ENCODE results near the gene STX3. TPM values are rescaled to one million over a fixed set of nuclear protein-coding genes. Genes with fewer than 3 reads are reported as not detected.
"Not testable (repeated sequence)": the region's sequence is repeated elsewhere in the genome, so short reads cannot be mapped to it uniquely, and the experiment has no call there.

The STX3 gene
- total RNA-seq, 4 donors from 2014 or later: 8.9 to 36.6 (median 26.3) TPM

DNA sequence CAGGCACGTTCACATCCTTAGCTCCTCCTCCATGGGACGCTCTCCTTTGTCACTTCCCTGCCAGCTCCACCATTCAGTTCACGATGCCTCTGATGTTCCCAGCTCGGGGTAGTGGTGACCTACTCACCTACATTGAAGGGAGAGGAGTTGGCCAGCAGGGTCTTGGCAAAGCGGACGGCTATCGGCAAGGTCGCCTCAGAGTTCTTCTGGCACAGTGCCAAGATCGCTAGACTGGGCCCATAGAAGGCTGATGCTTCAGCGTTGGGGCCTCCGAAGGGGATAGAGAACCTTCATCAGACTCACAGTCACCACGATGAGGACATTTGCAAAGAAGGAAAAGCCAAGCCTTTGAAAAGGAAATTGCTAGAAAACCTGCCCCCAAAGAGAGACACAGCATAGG is 87.1 kb downstream of the STX3 start:
- intact Hi-C loops (cut with DNase I; ENCODE audit: low total_unique reads): no loop called here
- H3K4me1 ChIP-seq: no peaks in the 10 kb centered on the region
- H3K4me3 ChIP-seq: no peak overlapping the region
- no peak overlapping the region for H3K27ac ChIP-seq
- no peak for TF ChIP-seq POLR2A (IDR thresholded peaks at IDR 0.05)
- TF ChIP-seq, protein P1, sequence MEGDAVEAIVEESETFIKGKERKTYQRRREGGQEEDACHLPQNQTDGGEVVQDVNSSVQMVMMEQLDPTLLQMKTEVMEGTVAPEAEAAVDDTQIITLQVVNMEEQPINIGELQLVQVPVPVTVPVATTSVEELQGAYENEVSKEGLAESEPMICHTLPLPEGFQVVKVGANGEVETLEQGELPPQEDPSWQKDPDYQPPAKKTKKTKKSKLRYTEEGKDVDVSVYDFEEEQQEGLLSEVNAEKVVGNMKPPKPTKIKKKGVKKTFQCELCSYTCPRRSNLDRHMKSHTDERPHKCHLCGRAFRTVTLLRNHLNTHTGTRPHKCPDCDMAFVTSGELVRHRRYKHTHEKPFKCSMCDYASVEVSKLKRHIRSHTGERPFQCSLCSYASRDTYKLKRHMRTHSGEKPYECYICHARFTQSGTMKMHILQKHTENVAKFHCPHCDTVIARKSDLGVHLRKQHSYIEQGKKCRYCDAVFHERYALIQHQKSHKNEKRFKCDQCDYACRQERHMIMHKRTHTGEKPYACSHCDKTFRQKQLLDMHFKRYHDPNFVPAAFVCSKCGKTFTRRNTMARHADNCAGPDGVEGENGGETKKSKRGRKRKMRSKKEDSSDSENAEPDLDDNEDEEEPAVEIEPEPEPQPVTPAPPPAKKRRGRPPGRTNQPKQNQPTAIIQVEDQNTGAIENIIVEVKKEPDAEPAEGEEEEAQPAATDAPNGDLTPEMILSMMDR (IDR thresholded peaks at IDR 0.05): no peak
- no peaks in the 10 kb centered on the region for H3K36me3 ChIP-seq
- H3K9me3 ChIP-seq: no peaks in the 10 kb centered on the region
- H3K27me3 ChIP-seq: no peaks in the 10 kb centered on the region
- no peak for DNase-seq

GRCh38 chr11:59845399-59845798 is 90.2 kb downstream of the STX3 start, which contains the start of gene CBLIF:
Gene CBLIF, minus strand, starts transcription at chr11:59845499. Its CDS starts 46 bp downstream, at chr11:59845453.
- no peaks in the 10 kb centered on the region for H3K36me3 ChIP-seq
- H3K4me3 ChIP-seq: no peak within 1 kb of the TSS
- intact Hi-C loops (cut with DNase I; ENCODE audit: low total_unique reads): no loop called here
- no peak for TF ChIP-seq POLR2A (IDR thresholded peaks at IDR 0.05)
- TF ChIP-seq, protein P1 (IDR thresholded peaks at IDR 0.05): no peak
- H3K9me3 ChIP-seq: no peaks in the 10 kb centered on the region
- no peaks in the 10 kb centered on the region for H3K27me3 ChIP-seq
- no peaks in the 10 kb centered on the region for H3K4me1 ChIP-seq
- H3K27ac ChIP-seq: no peak within 1 kb of the TSS
- DNase-seq: no peak

GRCh38 chr11:59846556-59846955 is 91.4 kb downstream of the STX3 start:
- no peak for TF ChIP-seq POLR2A (IDR thresholded peaks at IDR 0.05)
- TF ChIP-seq, protein P1 (IDR thresholded peaks at IDR 0.05): no peak
- Histone ChIP-seq H3K27me3 (no peaks in the 10 kb centered on the region), H3K4me3 (no peak overlapping the region), H3K9me3 (no peaks in the 10 kb centered on the region), H3K4me1 (no peaks in the 10 kb centered on the region), H3K27ac (no peak overlapping the region), H3K36me3 (no peaks in the 10 kb centered on the region)
- intact Hi-C loops (cut with DNase I; ENCODE audit: low total_unique reads): no loop called here
- no peak for DNase-seq

DNA sequence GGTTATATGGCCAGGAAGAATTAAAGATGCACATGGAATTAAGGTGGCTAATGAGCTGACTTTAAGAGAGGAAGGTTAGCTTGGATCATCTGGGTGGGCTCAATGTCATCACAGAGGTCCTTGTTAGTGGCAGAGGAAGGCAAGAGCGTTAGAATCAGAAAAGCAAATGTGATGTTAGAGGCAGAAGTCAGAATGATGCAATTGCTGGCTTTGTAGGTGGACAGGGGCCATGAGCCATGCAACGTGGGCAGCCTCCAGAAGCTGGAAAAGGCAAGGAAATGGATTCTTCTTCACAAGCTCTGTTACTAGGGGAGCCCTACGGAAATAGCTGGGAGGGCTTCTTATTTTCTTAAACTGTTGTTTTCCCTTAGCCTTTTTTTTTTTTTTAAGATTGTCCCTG is 92.5 kb downstream of the STX3 start:
- no peaks in the 10 kb centered on the region for H3K27me3 ChIP-seq
- TF ChIP-seq, protein P1 (IDR thresholded peaks at IDR 0.05): no peak
- TF ChIP-seq POLR2A (IDR thresholded peaks at IDR 0.05): no peak
- H3K4me3 ChIP-seq: no peak overlapping the region
- H3K9me3 ChIP-seq: no peaks in the 10 kb centered on the region
- no peaks in the 10 kb centered on the region for H3K4me1 ChIP-seq
- intact Hi-C loops (cut with DNase I; ENCODE audit: low total_unique reads): no loop called here
- DNase-seq: no peak
- H3K36me3 ChIP-seq: no peaks in the 10 kb centered on the region
- H3K27ac ChIP-seq: no peak overlapping the region

DNA sequence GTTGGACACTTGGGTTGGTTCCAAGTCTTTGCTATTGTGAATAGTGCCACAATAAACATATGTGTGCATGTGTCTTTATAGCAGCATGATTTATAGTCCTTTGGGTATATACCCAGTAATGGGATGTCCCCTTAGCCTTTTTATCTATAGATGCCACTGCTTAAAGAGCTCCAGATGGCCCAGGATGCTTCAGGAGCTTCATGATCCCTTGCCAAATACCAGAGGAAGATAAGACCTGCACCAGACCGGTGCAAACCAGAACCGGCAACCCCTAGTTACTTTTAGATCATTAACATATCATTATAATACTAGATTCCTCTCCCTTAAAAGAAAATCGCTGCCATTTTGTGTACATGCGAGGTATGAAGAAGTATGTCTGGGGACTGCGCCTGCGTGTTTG is 93.3 kb downstream of the STX3 start:
- H3K4me1 ChIP-seq; H3K27me3 ChIP-seq; DNase-seq; intact Hi-C loops (cut with DNase I; ENCODE audit: low total_unique reads); H3K36me3 ChIP-seq; H3K27ac ChIP-seq; H3K9me3 ChIP-seq; H3K4me3 ChIP-seq: not testable (repeated sequence)

- intact Hi-C loops (cut with DNase I; ENCODE audit: low total_unique reads): no loop called here
- TF ChIP-seq, protein P1 (IDR thresholded peaks at IDR 0.05): no peak
- TF ChIP-seq POLR2A (IDR thresholded peaks at IDR 0.05): no peak
- H3K27me3 ChIP-seq: no peaks in the 10 kb centered on the region
- no peak for DNase-seq
- no peak overlapping the region for H3K4me3 ChIP-seq
- H3K4me1 ChIP-seq: no peaks in the 10 kb centered on the region
- H3K36me3 ChIP-seq: no peaks in the 10 kb centered on the region
- no peak overlapping the region for H3K27ac ChIP-seq
- no peaks in the 10 kb centered on the region for H3K9me3 ChIP-seq
Observed at GRCh38 chr11:59849129-59849528, 94.0 kb downstream of the STX3 start.

GRCh38 chr11:59849551-59849950 is 94.4 kb downstream of the STX3 start:
- H3K36me3 ChIP-seq; H3K27me3 ChIP-seq; intact Hi-C loops (cut with DNase I; ENCODE audit: low total_unique reads); H3K9me3 ChIP-seq; H3K4me1 ChIP-seq; H3K4me3 ChIP-seq; DNase-seq; H3K27ac ChIP-seq: not testable (repeated sequence)

DNA sequence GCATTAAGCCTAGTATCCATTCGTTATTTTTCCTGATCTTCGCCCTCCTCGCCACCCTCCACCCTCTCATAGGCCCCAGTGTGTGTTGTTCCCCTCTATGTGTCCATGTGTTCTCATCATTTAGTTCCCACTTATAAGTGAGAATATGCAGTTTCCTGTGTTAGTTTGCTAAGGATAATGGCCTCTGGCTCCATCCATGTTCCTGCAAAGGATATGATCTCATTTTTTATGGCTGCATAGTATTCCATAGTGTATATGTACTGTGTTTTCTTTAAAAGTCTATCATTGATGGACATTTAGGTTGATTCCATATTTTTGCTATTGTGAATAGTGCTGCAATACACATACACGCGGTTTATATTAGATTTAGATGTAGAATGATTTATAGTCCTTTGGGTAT is 96.2 kb downstream of the STX3 start:
- H3K27ac ChIP-seq; H3K27me3 ChIP-seq; H3K4me3 ChIP-seq; intact Hi-C loops (cut with DNase I; ENCODE audit: low total_unique reads); DNase-seq; H3K36me3 ChIP-seq; H3K9me3 ChIP-seq; H3K4me1 ChIP-seq: not testable (repeated sequence)
